Gastrocnemius medialis (tissue), 4 donors: Measurements from ENCODE around the gene PXMP4. TPM values are rescaled to one million over a fixed set of nuclear protein-coding genes. Genes with fewer than 3 reads are reported as not detected.

Experiments
- ATAC-seq, 2 donors: fragments of 150-250 bp; one replicate each; pipeline ENCODE4 v1.9.1; 2016
- DNase-seq, 2 donors: peaks; one replicate each; pipeline ENCODE4 v3.0.0-alpha.2; 2019
- H3K27ac ChIP-seq, 4 donors: fragments of 200-600 bp; sonication (generic); 1 replicate in 1 of 4; 2 replicates in 3 of 4; pipeline ENCODE4 v1.5.1; 2016 to 2018; ENCODE audit warnings: mild to moderate bottlenecking in 2 of 4, moderate library complexity in 1 of 4
- H3K27me3 ChIP-seq, 3 donors: fragments of 200-600 bp; sonication (generic) in 2 of 3; 1 replicate in 1 of 3; 2 replicates in 2 of 3; pipeline versions ENCODE4 v1.5.1 to v1.6.0; 2016 to 2019; ENCODE audit warnings: mild to moderate bottlenecking in 1 of 3, moderate library complexity in 1 of 3
- H3K36me3 ChIP-seq, 2 donors: fragments of 200-600 bp; sonication (generic) in 1 of 2; one replicate each; pipeline ENCODE4 v1.5.1; 2017 to 2018
- H3K4me1 ChIP-seq, 2 donors: fragments of 200-600 bp; sonication (generic) in 1 of 2; one replicate each; pipeline ENCODE4 v1.5.1; 2016 to 2017; ENCODE audit warnings: mild to moderate bottlenecking in 2 of 2
- H3K4me3 ChIP-seq, 4 donors: fragments of 200-600 bp; sonication (generic) in 3 of 4; 1 replicate in 1 of 4; 2 replicates in 3 of 4; pipeline ENCODE4 v1.5.1; 2016 to 2019; ENCODE audit warnings: mild to moderate bottlenecking in 2 of 4
- H3K9me3 ChIP-seq, 3 donors: fragments of 200-600 bp; sonication (generic) in 2 of 3; 1 replicate in 1 of 3; 2 replicates in 2 of 3; pipeline ENCODE4 v1.5.1; 2016 to 2019
- CTCF ChIP-seq, 5 experiments: fragments of 450-650 bp in 3 of 5; fragments of 200-600 bp in 2 of 5; sonication (generic) in 2 of 5; IDR thresholded peaks in 4 of 5; conservative IDR thresholded peaks in 1 of 5; 1 replicate in 4 of 5; 2 replicates in 1 of 5; pipeline ENCODE4 v1.5.1; 2016 to 2019; ENCODE audit warnings: antibody characterized with exemption in 5 of 5, mild to moderate bottlenecking in 3 of 5, moderate library complexity in 3 of 5
- POLR2A ChIP-seq, 2 donors: fragments of 450-650 bp; IDR thresholded peaks; one replicate each; pipeline ENCODE4 v1.6.1; 2017; ENCODE audit warnings: antibody characterized with exemption in 2 of 2, mild to moderate bottlenecking in 2 of 2, moderate library complexity in 2 of 2
- in situ Hi-C, 4 donors: fragments of 200-750 bp; cut with MboI; loops; one replicate each; pipeline versions ENCODE4 v1.15.0 to v1.8.0; 2017; ENCODE audit warnings: low sequenced_read_pairs in 4 of 4
- intact Hi-C: fragments of 100-400 bp; cut with DNase I; formaldehyde crosslinking; loops from one replicate; pipeline ENCODE4 v1.15.1; 2023; ENCODE audit warnings: low total_unique reads
- total RNA-seq, 4 donors: library from RNA; depleted of rRNA; stranded (reverse); fragments of >200 nt; gene quantifications; one replicate each; pipeline versions ENCODE4 v1.1.0 to v1.2.3, GENCODE V29; 2016

The PXMP4 gene
- total RNA-seq, 4 donors from 2014 or later, result 3.2 to 7.3 (median 5.3) TPM

- Histone ChIP-seq H3K4me3 (no peak overlapping the region), H3K27ac (no peak overlapping the region), H3K4me1 (no peaks in the 10 kb centered on the region), H3K27me3 (no peaks in the 10 kb centered on the region), H3K9me3 (no peaks in the 10 kb centered on the region), H3K36me3 (peaks cover 0 to 19% of the 10 kb centered on the region in 2 donors)
- no peak for ATAC-seq
- in situ Hi-C loops (no loop called here), intact Hi-C loops (no loop called here)
- no peak for DNase-seq
- no peak for TF ChIP-seq POLR2A (IDR thresholded peaks at IDR 0.05)
- TF ChIP-seq CTCF (IDR thresholded peaks at IDR 0.05 in 4 of 5, conservative IDR thresholded peaks at IDR 0.05 in 1 of 5), result no peak
Observed at GRCh38 chr20:33744773-33745385, 24.8 kb upstream of the PXMP4 start.

GRCh38 chr20:33744181-33744580 is 24.1 kb upstream of the PXMP4 start:
- ATAC-seq, result no peak
- no peaks in the 10 kb centered on the region for H3K9me3 ChIP-seq
- H3K4me3 ChIP-seq, result no peak overlapping the region
- peaks cover 0 to 16% of the 10 kb centered on the region in 2 donors for H3K36me3 ChIP-seq
- no peaks in the 10 kb centered on the region for H3K4me1 ChIP-seq
- in situ Hi-C loops, result no loop called here
- H3K27ac ChIP-seq, result no peak overlapping the region
- intact Hi-C loops, result no loop called here
- TF ChIP-seq CTCF (IDR thresholded peaks at IDR 0.05 in 4 of 5, conservative IDR thresholded peaks at IDR 0.05 in 1 of 5), result no peak
- no peak for DNase-seq
- no peaks in the 10 kb centered on the region for H3K27me3 ChIP-seq

- Histone ChIP-seq H3K27ac (no peak overlapping the region), H3K4me1 (no peaks in the 10 kb centered on the region), H3K36me3 (peaks cover 0 to 3% of the 10 kb centered on the region in 2 donors), H3K4me3 (no peak overlapping the region), H3K27me3 (no peaks in the 10 kb centered on the region), H3K9me3 (peaks cover 0 to 9% (median 6%) of the 10 kb centered on the region in 3 donors)
- DNase-seq (no peak), ATAC-seq (no peak)
- in situ Hi-C loops, result no loop called here
- no peak for TF ChIP-seq CTCF (IDR thresholded peaks at IDR 0.05 in 4 of 5, conservative IDR thresholded peaks at IDR 0.05 in 1 of 5)
- TF ChIP-seq POLR2A (IDR thresholded peaks at IDR 0.05), result no peak
- intact Hi-C loops, result no loop called here
Observed at GRCh38 chr20:33740189-33740588, 20.1 kb upstream of the PXMP4 start.

GRCh38 chr20:33739493-33739892 is 19.4 kb upstream of the PXMP4 start:
- H3K4me1 ChIP-seq, result no peaks in the 10 kb centered on the region
- peaks cover 0 to 9% (median 6%) of the 10 kb centered on the region in 3 donors for H3K9me3 ChIP-seq
- no peaks in the 10 kb centered on the region for H3K36me3 ChIP-seq
- no peak for ATAC-seq
- intact Hi-C loops (no loop called here), in situ Hi-C loops (no loop called here)
- no peaks in the 10 kb centered on the region for H3K27me3 ChIP-seq
- H3K4me3 ChIP-seq, result no peak overlapping the region
- DNase-seq, result no peak
- TF ChIP-seq POLR2A (IDR thresholded peaks at IDR 0.05) (no peak), CTCF (IDR thresholded peaks at IDR 0.05 in 4 of 5, conservative IDR thresholded peaks at IDR 0.05 in 1 of 5) (no peak)
- no peak overlapping the region for H3K27ac ChIP-seq

GRCh38 chr20:33736962-33737361 is 16.9 kb upstream of the PXMP4 start:
- Histone ChIP-seq H3K27me3 (no peaks in the 10 kb centered on the region), H3K4me1 (peaks cover 8 to 15% of the 10 kb centered on the region in 2 donors), H3K4me3 (no peak overlapping the region), H3K27ac (no peak overlapping the region), H3K36me3 (no peaks in the 10 kb centered on the region), H3K9me3 (peaks cover 0 to 9% (median 6%) of the 10 kb centered on the region in 3 donors)
- in situ Hi-C loops, result no loop called here
- DNase-seq (no peak), ATAC-seq (no peak)
- intact Hi-C loops, result no loop called here
- TF ChIP-seq CTCF (IDR thresholded peaks at IDR 0.05 in 4 of 5, conservative IDR thresholded peaks at IDR 0.05 in 1 of 5), result no peak
- no peak for TF ChIP-seq POLR2A (IDR thresholded peaks at IDR 0.05)
